ENCODE measurements around the gene HDAC4. TPM values are rescaled to one million over a fixed set of nuclear protein-coding genes. Genes with fewer than 3 reads are reported as not detected.

The HDAC4 gene
- total and polyA plus RNA-seq, 2 of the 8 experiments (the other 6 are each of a cell fraction or from before 2014, with no cell fraction given), result 15.4 to 31.5 TPM

DNA sequence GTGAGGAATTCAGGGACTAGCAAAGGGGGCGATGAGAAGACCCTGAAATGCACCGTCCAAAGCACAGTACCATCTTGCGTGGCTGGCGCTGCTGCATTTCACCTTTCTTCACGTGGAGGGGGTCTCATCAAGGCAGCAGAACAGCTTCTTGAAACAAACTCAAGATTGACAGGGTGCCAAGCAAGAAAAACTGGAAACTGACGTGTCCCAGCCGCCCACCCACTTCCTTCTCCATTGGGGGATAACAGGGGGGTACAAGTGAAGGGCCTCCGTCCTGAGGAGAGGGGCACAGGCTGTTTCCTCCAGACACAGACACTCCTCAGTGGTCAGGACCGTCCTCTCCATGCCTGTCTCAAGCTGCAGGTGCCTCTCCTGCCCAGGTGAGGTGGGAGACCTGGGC is 32.5 kb downstream of the HDAC4 start (continued):
- TF ChIP-seq RAD21 (IDR thresholded peaks at IDR 0.05 in 1 of 2, conservative IDR thresholded peaks at IDR 0.05 in 1 of 2; ENCODE audit: low read depth in 2 of 2, low read length in 2 of 2), result no peak
- TF ChIP-seq BRCA1 (IDR thresholded peaks at IDR 0.05; ENCODE audit: low read depth, low read length), result no peak
- TF ChIP-seq, protein P1, sequence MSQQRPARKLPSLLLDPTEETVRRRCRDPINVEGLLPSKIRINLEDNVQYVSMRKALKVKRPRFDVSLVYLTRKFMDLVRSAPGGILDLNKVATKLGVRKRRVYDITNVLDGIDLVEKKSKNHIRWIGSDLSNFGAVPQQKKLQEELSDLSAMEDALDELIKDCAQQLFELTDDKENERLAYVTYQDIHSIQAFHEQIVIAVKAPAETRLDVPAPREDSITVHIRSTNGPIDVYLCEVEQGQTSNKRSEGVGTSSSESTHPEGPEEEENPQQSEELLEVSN (IDR thresholded peaks at IDR 0.05), result no peak
- TF ChIP-seq MAFK (IDR thresholded peaks at IDR 0.05; ENCODE audit: low read depth, low read length), result no peak
- TF ChIP-seq SRF (IDR thresholded peaks at IDR 0.05; ENCODE audit: low read depth, low read length), result no peak
- TF ChIP-seq TAF7 (optimal IDR thresholded peaks at IDR 0.05; ENCODE audit: borderline replicate concordance, low read depth, low read length), result no peak

Data from H1 (cell line).